B cell (primary cell): ENCODE results near the gene CCDC38. TPM values are rescaled to one million over a fixed set of nuclear protein-coding genes. Genes with fewer than 3 reads are reported as not detected.

Source experiments
- ATAC-seq: fragments of 200-7000 bp; cut with Tn5 transposase; one replicate; pipeline ENCODE4 v1.10.0; 2021; ENCODE audit warnings: low read depth, mild to moderate bottlenecking, moderate number of reproducible peaks, moderate library complexity
- CTCF ChIA-PET: fragments of 350-600 bp; sonication (Branson Sonifier 250); formaldehyde crosslinking; loops from one replicate; lab custom pipeline; 2021; ENCODE audit warnings: antibody characterized with exemption, inconsistent platforms; lab: Charles Lee
- POLR2A ChIA-PET: fragments of 350-600 bp; sonication (Branson Sonifier 250); formaldehyde crosslinking; loops from one replicate; lab custom pipeline; 2021; ENCODE audit warnings: antibody characterized with exemption; lab: Charles Lee
- DNase-seq: peaks from one replicate; pipeline ENCODE4 v3.0.0; 2013
- H2AFZ ChIP-seq: 2 replicates; pipeline ENCODE4 v1.6.1; 2012; ENCODE audit warnings: mild to moderate bottlenecking, low read depth, low read length; ENCODE audit not compliant: insufficient read depth, poor library complexity, severe bottlenecking
- H3K27ac ChIP-seq, 2 donors: 1 replicate in 1 of 2; 2 replicates in 1 of 2; pipeline ENCODE4 v1.5.1; 2012 to 2013; ENCODE audit warnings: low read length in 2 of 2, mild to moderate bottlenecking in 2 of 2, moderate library complexity in 1 of 2
- H3K27me3 ChIP-seq, 4 experiments: fragments of 200-600 bp in 1 of 4; sonication (generic) in 1 of 4; replicated peaks in 1 of 4; 1 replicate in 2 of 4; 2 replicates in 2 of 4; pipeline versions ENCODE4 v1.6.1 to v1.7.0; 2013 to 2016; ENCODE audit warnings: low read length in 3 of 4, mild to moderate bottlenecking in 2 of 4, mixed read lengths in 1 of 4, moderate library complexity in 1 of 4; ENCODE audit not compliant: insufficient read depth in 4 of 4, control insufficient read depth in 3 of 4; ENCODE audit errors: control extremely low read depth in 1 of 4
- H3K36me3 ChIP-seq, 2 experiments: replicated peaks in 1 of 2; 1 replicate in 1 of 2; 2 replicates in 1 of 2; pipeline versions ENCODE4 v1.6.1 to v1.7.1; 2013; ENCODE audit warnings: low read length in 1 of 2; ENCODE audit not compliant: insufficient read depth in 2 of 2, control insufficient read depth in 1 of 2; ENCODE audit errors: control extremely low read depth in 1 of 2, extremely low read depth in 1 of 2
- H3K4me1 ChIP-seq, 2 donors: fragments of 200-600 bp in 1 of 2; sonication (generic) in 1 of 2; 1 replicate in 1 of 2; 2 replicates in 1 of 2; pipeline versions ENCODE4 v1.5.1 to v1.6.1; 2013 to 2017; ENCODE audit warnings: low read length in 2 of 2; ENCODE audit not compliant: control insufficient read depth in 2 of 2, insufficient read depth in 2 of 2
- H3K4me2 ChIP-seq: replicated peaks from 2 replicates; pipeline ENCODE3; 2012; ENCODE audit warnings: mild to moderate bottlenecking, low read depth, low read length; ENCODE audit not compliant: poor library complexity, severe bottlenecking
- H3K4me3 ChIP-seq, 5 experiments: fragments of 200-600 bp in 1 of 5; sonication (generic) in 1 of 5; 1 replicate in 3 of 5; 2 replicates in 2 of 5; pipeline versions ENCODE4 v1.5.1 to v1.7.0; 2011 to 2016; ENCODE audit warnings: low read length in 4 of 5, mild to moderate bottlenecking in 4 of 5, low read depth in 2 of 5, control low read depth in 1 of 5, moderate library complexity in 1 of 5; ENCODE audit not compliant: insufficient read depth in 1 of 5; ENCODE audit errors: control extremely low read depth in 1 of 5, extremely low read depth in 1 of 5
- H3K79me2 ChIP-seq: fragments of 200-600 bp; sonication (generic); one replicate; pipeline ENCODE4 v1.6.0; 2016; ENCODE audit warnings: low read length; ENCODE audit not compliant: control insufficient read depth, insufficient read depth
- H3K9ac ChIP-seq: fragments of 200-600 bp; sonication (generic); 2 replicates; pipeline ENCODE4 v1.6.1; 2017; ENCODE audit warnings: mild to moderate bottlenecking, low read length, moderate library complexity
- H3K9me3 ChIP-seq, 3 donors: one replicate each; pipeline versions ENCODE4 v1.6.1 to v1.7.1; 2013; ENCODE audit warnings: low read length in 2 of 3; ENCODE audit not compliant: control insufficient read depth in 2 of 3, insufficient read depth in 1 of 3; ENCODE audit errors: control extremely low read depth in 1 of 3
- H4K20me1 ChIP-seq: 2 replicates; pipeline ENCODE4 v1.6.0; 2012; ENCODE audit warnings: mild to moderate bottlenecking, low read length; ENCODE audit not compliant: insufficient read depth, control insufficient read depth, poor library complexity, severe bottlenecking
- H3K27ac Mint-ChIP-seq: one replicate; pipeline ENCODE4 v1.8.0; 2021; ENCODE audit warnings: mixed read lengths
- H3K27me3 Mint-ChIP-seq: one replicate; pipeline ENCODE4 v1.8.0; 2021; ENCODE audit warnings: mixed read lengths
- H3K4me1 Mint-ChIP-seq: one replicate; pipeline ENCODE4 v1.8.0; 2021; ENCODE audit warnings: mixed read lengths
- H3K4me3 Mint-ChIP-seq: one replicate; pipeline ENCODE4 v1.8.0; 2021; ENCODE audit warnings: mixed read lengths
- H3K9me3 Mint-ChIP-seq: one replicate; pipeline ENCODE4 v1.8.0; 2022; ENCODE audit warnings: mixed read lengths; ENCODE audit not compliant: insufficient read depth
- EZH2 ChIP-seq: IDR thresholded peaks from 2 replicates; pipeline ENCODE4 v1.6.1; 2012; ENCODE audit warnings: borderline replicate concordance, low read depth, mild to moderate bottlenecking, moderate library complexity, low read length; ENCODE audit not compliant: insufficient read depth, poor library complexity, severe bottlenecking
- WGBS: methylation state at CpG from one replicate; pipeline ENCODE4 v1.1.5; 2013; ENCODE audit warnings: missing lambda C conversion rate; ENCODE audit not compliant: insufficient coverage; 5-methylcytosine and 5-hydroxymethylcytosine counted together
- intact Hi-C: fragments of 100-400 bp; cut with micrococcal nuclease; formaldehyde crosslinking; loops from one replicate; pipeline ENCODE4 v1.10.0; 2022
- polyA plus RNA-seq: library from polyadenylated mRNA; depleted of rRNA; stranded (reverse); fragments of >200 nt; gene quantifications from 2 replicates; pipeline ENCODE4 v1.2.3, GENCODE V29; 2012
- total RNA-seq, 2 donors: library from RNA; stranded (reverse); fragments of 120-200 nt in 1 of 2; gene quantifications; 1 replicate in 1 of 2; 2 replicates in 1 of 2; pipeline versions ENCODE4 v1.2.3 to v1.2.4, GENCODE V29; 2013 to 2022
- TF ChIP-seq, protein P1 (sequence below): fragments of 200-600 bp; IDR thresholded peaks from one replicate; pipeline ENCODE4 v1.8.0; 2022; ENCODE audit warnings: antibody characterized with exemption, mild to moderate bottlenecking

The CCDC38 gene
- total and polyA plus RNA-seq, 2 donors (not counting 1 experiment from before 2014, with no cell fraction given), result 1.3 TPM; not detected in 1

DNA sequence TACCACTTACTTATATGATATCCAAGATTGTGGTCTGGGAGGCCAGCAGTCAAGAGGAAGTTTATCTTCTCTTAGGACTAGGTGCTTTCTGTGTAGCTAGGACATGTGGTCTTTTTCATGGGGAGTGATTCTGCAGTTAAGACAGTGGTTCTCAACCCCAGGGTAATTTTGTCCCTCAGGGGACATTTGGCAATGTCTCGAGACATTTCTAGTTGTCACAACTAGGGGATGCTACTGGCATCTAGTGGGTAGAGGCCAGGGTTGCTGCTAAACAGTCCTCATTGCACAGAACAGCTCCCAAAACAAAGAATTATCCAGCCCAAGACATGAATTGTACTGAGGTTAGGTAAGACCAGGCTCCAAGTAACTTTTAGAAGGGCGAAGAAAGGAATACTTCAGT lies 20.7 kb upstream of the CCDC38 start:
- Mint-ChIP-seq H3K4me1 (no peaks in the 10 kb centered on the region), H3K4me3 (no peak overlapping the region), H3K27ac (no peak overlapping the region), H3K27me3 (peaks cover 7% of the 10 kb centered on the region), H3K9me3 (no peaks in the 10 kb centered on the region)
- CTCF ChIA-PET, result interaction anchor here (1.4 kb wide), 1 partner anchor 46 kb away, joined by 3 read pairs; no protein-coding TSS in a partner anchor
- H3K27me3 ChIP-seq, result no peaks in the 10 kb centered on the region
- no peak overlapping the region for H3K4me2 ChIP-seq
- no peak overlapping the region for H3K4me3 ChIP-seq
- no peaks in the 10 kb centered on the region for H3K9me3 ChIP-seq
- no peak overlapping the region for H2AFZ ChIP-seq
- no peaks in the 10 kb centered on the region for H3K4me1 ChIP-seq
- intact Hi-C loops, result no loop called here
- no peaks in the 10 kb centered on the region for H3K79me2 ChIP-seq
- TF ChIP-seq, protein P1, sequence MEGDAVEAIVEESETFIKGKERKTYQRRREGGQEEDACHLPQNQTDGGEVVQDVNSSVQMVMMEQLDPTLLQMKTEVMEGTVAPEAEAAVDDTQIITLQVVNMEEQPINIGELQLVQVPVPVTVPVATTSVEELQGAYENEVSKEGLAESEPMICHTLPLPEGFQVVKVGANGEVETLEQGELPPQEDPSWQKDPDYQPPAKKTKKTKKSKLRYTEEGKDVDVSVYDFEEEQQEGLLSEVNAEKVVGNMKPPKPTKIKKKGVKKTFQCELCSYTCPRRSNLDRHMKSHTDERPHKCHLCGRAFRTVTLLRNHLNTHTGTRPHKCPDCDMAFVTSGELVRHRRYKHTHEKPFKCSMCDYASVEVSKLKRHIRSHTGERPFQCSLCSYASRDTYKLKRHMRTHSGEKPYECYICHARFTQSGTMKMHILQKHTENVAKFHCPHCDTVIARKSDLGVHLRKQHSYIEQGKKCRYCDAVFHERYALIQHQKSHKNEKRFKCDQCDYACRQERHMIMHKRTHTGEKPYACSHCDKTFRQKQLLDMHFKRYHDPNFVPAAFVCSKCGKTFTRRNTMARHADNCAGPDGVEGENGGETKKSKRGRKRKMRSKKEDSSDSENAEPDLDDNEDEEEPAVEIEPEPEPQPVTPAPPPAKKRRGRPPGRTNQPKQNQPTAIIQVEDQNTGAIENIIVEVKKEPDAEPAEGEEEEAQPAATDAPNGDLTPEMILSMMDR, result no peak
- TF ChIP-seq EZH2, result no peak
- H4K20me1 ChIP-seq, result no peaks in the 10 kb centered on the region
- ATAC-seq (no peak), DNase-seq (no peak)
- no CpG with 5 or more reads among the region's 2 CpGs for WGBS
- POLR2A ChIA-PET, result no interaction called here
- H3K9ac ChIP-seq, result no peak overlapping the region
- no peak overlapping the region for H3K27ac ChIP-seq
- H3K36me3 ChIP-seq, result no peaks in the 10 kb centered on the region

DNA sequence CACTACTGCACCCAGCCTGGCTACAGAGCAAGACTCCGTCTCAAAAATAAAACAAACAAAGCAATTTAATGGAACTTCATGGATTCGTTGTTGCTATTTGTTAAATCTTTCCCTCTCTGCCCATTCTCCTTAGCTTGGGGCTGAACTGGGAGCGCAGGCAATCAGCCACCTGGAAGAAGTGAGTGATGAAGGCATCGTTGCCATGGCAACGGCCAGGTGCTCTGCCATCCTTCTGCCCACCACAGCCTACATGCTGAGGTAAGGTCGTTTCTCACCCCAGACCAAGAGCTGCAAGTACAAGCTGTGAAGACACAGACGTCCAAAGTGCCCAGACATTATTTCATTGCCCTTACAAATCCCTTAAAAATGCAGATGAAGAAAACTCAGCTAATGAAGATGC lies 19.8 kb upstream of the CCDC38 start:
- POLR2A ChIA-PET, result no interaction called here
- 91% methylated on average over 4 of the region's 7 CpGs for WGBS
- Histone ChIP-seq H3K27ac (no peak overlapping the region), H2AFZ (no peak overlapping the region), H3K36me3 (no peaks in the 10 kb centered on the region), H3K27me3 (no peaks in the 10 kb centered on the region), H3K4me2 (no peak overlapping the region), H3K4me1 (no peaks in the 10 kb centered on the region), H3K79me2 (no peaks in the 10 kb centered on the region), H4K20me1 (no peaks in the 10 kb centered on the region), H3K9me3 (no peaks in the 10 kb centered on the region), H3K4me3 (no peak overlapping the region), H3K9ac (no peak overlapping the region)
- CTCF ChIA-PET, result no interaction called here
- no peaks in the 10 kb centered on the region for H3K4me1 Mint-ChIP-seq
- intact Hi-C loops, result no loop called here
- ATAC-seq (no peak), DNase-seq (no peak)
- H3K27ac Mint-ChIP-seq, result no peak overlapping the region
- no peak overlapping the region for H3K4me3 Mint-ChIP-seq
- H3K9me3 Mint-ChIP-seq, result no peaks in the 10 kb centered on the region
- TF ChIP-seq, protein P1, result no peak
- TF ChIP-seq EZH2, result no peak
- peaks cover 7% of the 10 kb centered on the region for H3K27me3 Mint-ChIP-seq
